Measurements from ENCODE around the gene AATF.

- TF ChIP-seq YY1 (IDR thresholded peaks at IDR 0.05; ENCODE audit: insufficient read depth, insufficient read length) (no peak), SUZ12 (IDR thresholded peaks at IDR 0.05; ENCODE audit: extremely low read depth, insufficient read depth, insufficient read length) (peak; percentile 39)
These were observed 5.2 kb upstream of the AATF start for GRCh38 chr17:36943250-36944191.
